ENCODE data around the gene TNFSF11. TPM values are rescaled to one million over a fixed set of nuclear protein-coding genes. Genes with fewer than 3 reads are reported as not detected.

TNFSF11 gene
- total RNA-seq, 2 donors from 2014 or later = 3.9 TPM; not detected in 1

DNA sequence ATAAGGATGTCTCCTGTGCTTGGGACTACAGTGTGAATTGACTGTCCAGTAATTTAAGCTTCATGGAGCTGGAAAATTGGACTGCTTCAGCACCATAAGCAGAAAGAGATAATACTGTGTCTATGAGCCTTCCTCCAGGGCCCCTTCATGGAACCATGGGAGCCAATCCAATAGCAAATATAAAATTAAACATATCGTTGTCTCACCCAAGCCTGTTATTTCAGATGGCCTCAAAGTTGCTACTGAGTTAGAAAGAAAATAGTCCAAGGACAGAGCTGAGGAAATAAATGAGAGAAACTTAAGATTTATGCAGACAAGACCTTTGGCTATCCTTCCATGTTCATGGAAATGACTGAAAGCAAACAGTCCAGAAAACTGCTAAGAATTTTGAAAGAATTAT is 57.2 kb downstream of the TNFSF11 start:
- H3K36me3 ChIP-seq (replicated peaks in 1 of 2; ENCODE audit: insufficient read depth in 1 of 2, low read depth in 2 of 2) = no peaks in the 10 kb centered on the region
- no peak overlapping the region for H3K4me3 ChIP-seq
- no peaks in the 10 kb centered on the region for H3K27me3 ChIP-seq
- no peaks in the 10 kb centered on the region for H3K4me1 ChIP-seq
- intact Hi-C loops (cut with DNase I) = no loop called here
- WGBS, 2 donors = 62 to 75% methylated on average over 1 of the region's 1 CpG
- no peak for DNase-seq
- TF ChIP-seq POLR2A (IDR thresholded peaks at IDR 0.05) (no peak), CTCF (IDR thresholded peaks at IDR 0.05) (no peak)
- no peak overlapping the region for H3K27ac ChIP-seq
- no peak for ATAC-seq
- H3K9me3 ChIP-seq = no peaks in the 10 kb centered on the region

GRCh38 chr13:42633495-42633894 is 59.5 kb downstream of the TNFSF11 start:
- intact Hi-C loops (cut with DNase I) = no loop called here
- no peaks in the 10 kb centered on the region for H3K9me3 ChIP-seq
- no peak overlapping the region for H3K4me3 ChIP-seq
- TF ChIP-seq CTCF (IDR thresholded peaks at IDR 0.05) (no peak), POLR2A (IDR thresholded peaks at IDR 0.05) (no peak)
- ATAC-seq = no peak
- H3K36me3 ChIP-seq (replicated peaks in 1 of 2; ENCODE audit: insufficient read depth in 1 of 2, low read depth in 2 of 2) = no peaks in the 10 kb centered on the region
- H3K27me3 ChIP-seq = no peaks in the 10 kb centered on the region
- H3K27ac ChIP-seq = no peak overlapping the region
- H3K4me1 ChIP-seq = no peaks in the 10 kb centered on the region
- DNase-seq = no peak

DNA sequence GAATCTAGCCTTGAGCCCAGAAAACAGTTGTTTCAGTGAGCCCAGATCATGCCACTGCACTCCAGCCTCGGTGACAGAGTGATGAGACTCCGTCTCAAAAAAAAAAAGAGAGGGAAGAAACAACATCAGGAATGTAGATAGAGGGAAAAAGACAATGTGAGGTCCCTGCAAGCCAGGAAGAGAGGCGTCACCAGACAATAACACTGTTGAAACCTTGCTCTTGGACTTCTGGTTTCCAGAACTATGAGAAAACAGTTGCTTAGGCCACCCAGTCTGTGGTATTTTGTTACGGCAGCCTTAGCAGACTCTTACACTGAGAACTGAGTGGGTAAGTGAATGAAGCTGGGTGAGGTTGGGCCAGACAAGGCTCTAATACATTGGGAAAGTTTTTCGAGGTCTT is 64.1 kb downstream of the TNFSF11 start:
- Histone ChIP-seq H3K9me3 (no peaks in the 10 kb centered on the region), H3K27me3 (no peaks in the 10 kb centered on the region), H3K27ac (no peak overlapping the region), H3K36me3 (replicated peaks in 1 of 2; ENCODE audit: insufficient read depth in 1 of 2, low read depth in 2 of 2) (no peaks in the 10 kb centered on the region), H3K4me3 (no peak overlapping the region), H3K4me1 (no peaks in the 10 kb centered on the region)
- intact Hi-C loops (cut with DNase I) = no loop called here
- no peak for DNase-seq
- WGBS, 2 donors = 75 to 80% methylated on average over 5 of the region's 5 CpGs
- no peak for ATAC-seq
- TF ChIP-seq CTCF (IDR thresholded peaks at IDR 0.05) (no peak), POLR2A (IDR thresholded peaks at IDR 0.05) (no peak)

GRCh38 chr13:42638886-42639285 is 64.9 kb downstream of the TNFSF11 start:
- Histone ChIP-seq H3K4me3 (no peak overlapping the region), H3K27me3 (no peaks in the 10 kb centered on the region), H3K9me3 (no peaks in the 10 kb centered on the region), H3K36me3 (replicated peaks in 1 of 2; ENCODE audit: insufficient read depth in 1 of 2, low read depth in 2 of 2) (no peaks in the 10 kb centered on the region), H3K27ac (no peak overlapping the region), H3K4me1 (no peaks in the 10 kb centered on the region)
- ATAC-seq = no peak
- intact Hi-C loops (cut with DNase I) = no loop called here
- TF ChIP-seq POLR2A (IDR thresholded peaks at IDR 0.05) (no peak), CTCF (IDR thresholded peaks at IDR 0.05) (no peak)
- no peak for DNase-seq
- 40 to 55% methylated on average over 1 of the region's 1 CpG for WGBS, 2 donors

GRCh38 chr13:42643076-42643475 is 69.1 kb downstream of the TNFSF11 start:
- no peak for ATAC-seq
- no peaks in the 10 kb centered on the region for H3K27me3 ChIP-seq

More at GRCh38 chr13:42643076-42643475, 69.1 kb downstream of the TNFSF11 start:
- no peak overlapping the region for H3K27ac ChIP-seq
- H3K4me1 ChIP-seq = no peaks in the 10 kb centered on the region
- intact Hi-C loops (cut with DNase I) = no loop called here
- no peaks in the 10 kb centered on the region for H3K9me3 ChIP-seq
- no peak for TF ChIP-seq CTCF (IDR thresholded peaks at IDR 0.05)
- no peak for TF ChIP-seq POLR2A (IDR thresholded peaks at IDR 0.05)
- H3K4me3 ChIP-seq = no peak overlapping the region
- 86 to 91% methylated on average over 3 to 14 of the region's 14 CpGs for WGBS, 2 donors
- no peaks in the 10 kb centered on the region for H3K36me3 ChIP-seq (replicated peaks in 1 of 2; ENCODE audit: insufficient read depth in 1 of 2, low read depth in 2 of 2)
- no peak for DNase-seq

Data from body of pancreas (tissue), 4 donors.